Effector memory CD4-positive, alpha-beta T cell (primary cell): ENCODE data around the gene KRIT1.
A peak's percentile ranks its signal among the peaks of the same experiment; 100 is the strongest.

ENCODE experiments used
- DNase-seq, 3 donors: peaks; one replicate each; pipeline ENCODE4 v3.0.0-alpha.2; 2020
- H3K27ac ChIP-seq: 2 replicates; pipeline ENCODE4 v1.7.0; 2013; ENCODE audit warnings: mild to moderate bottlenecking, low read length, moderate library complexity; ENCODE audit not compliant: insufficient read depth, poor library complexity, severe bottlenecking
- H3K27me3 ChIP-seq: replicated peaks from 2 replicates; pipeline ENCODE4 v1.7.0; 2013; ENCODE audit warnings: mild to moderate bottlenecking, low read length; ENCODE audit not compliant: insufficient read depth, control insufficient read depth, poor library complexity, severe bottlenecking
- H3K36me3 ChIP-seq: 2 replicates; pipeline ENCODE4 v1.7.0; 2013; ENCODE audit warnings: mild to moderate bottlenecking, low read length, moderate library complexity; ENCODE audit not compliant: control insufficient read depth, insufficient read depth
- H3K4me1 ChIP-seq: 2 replicates; pipeline ENCODE4 v1.7.0; 2013; ENCODE audit warnings: low read length, mild to moderate bottlenecking; ENCODE audit not compliant: control insufficient read depth, insufficient read depth, poor library complexity, severe bottlenecking
- H3K4me3 ChIP-seq: 2 replicates; pipeline ENCODE4 v1.7.0; 2013; ENCODE audit warnings: low read length, low read depth, mild to moderate bottlenecking; ENCODE audit not compliant: insufficient read depth, poor library complexity, severe bottlenecking
- H3K9me3 ChIP-seq: 2 replicates; pipeline ENCODE4 v1.7.0; 2013; ENCODE audit warnings: mild to moderate bottlenecking, low read length, moderate library complexity; ENCODE audit not compliant: control insufficient read depth
- total RNA-seq, 3 donors: gene quantifications; one replicate each; lab custom pipeline; 2026; lab: John Stamatoyannopoulos, UW

Gene KRIT1
- total RNA-seq: 18.8 to 26.7 (median 23.9) reads per million in 3 donors

- H3K4me1 ChIP-seq: peaks cover 10% of the 10 kb centered on the region
- peaks cover 8% of the 10 kb centered on the region for H3K36me3 ChIP-seq
- H3K4me3 ChIP-seq: peak within 1 kb of the TSS; percentile 80
- H3K27ac ChIP-seq: peak within 1 kb of the TSS; percentile 92
- no peaks in the 10 kb centered on the region for H3K9me3 ChIP-seq
- no peaks in the 10 kb centered on the region for H3K27me3 ChIP-seq
- peak; percentile 76 to 83 (median 80) for DNase-seq
Measured at GRCh38 chr7:92245487-92246359, at the start of gene KRIT1, which contains the start of gene ANKIB1. KRIT1 (minus strand) TSS chr7:92245914; CDS start chr7:92242135, 3,779 bp downstream. ANKIB1 (plus strand) TSS chr7:92245974; CDS start chr7:92294979, 49,005 bp downstream.

GRCh38 chr7:92295391-92295790, 49.7 kb upstream of the KRIT1 start:
- no peaks in the 10 kb centered on the region for H3K9me3 ChIP-seq
- no peaks in the 10 kb centered on the region for H3K4me1 ChIP-seq
- H3K27ac ChIP-seq: no peak overlapping the region
- H3K36me3 ChIP-seq: peaks cover 9% of the 10 kb centered on the region
- H3K27me3 ChIP-seq: no peaks in the 10 kb centered on the region
- no peak for DNase-seq
- no peak overlapping the region for H3K4me3 ChIP-seq

- Histone ChIP-seq H3K4me3 (no peak overlapping the region), H3K9me3 (no peaks in the 10 kb centered on the region), H3K27me3 (no peaks in the 10 kb centered on the region), H3K36me3 (peaks cover 9% of the 10 kb centered on the region), H3K27ac (no peak overlapping the region), H3K4me1 (no peaks in the 10 kb centered on the region)
- DNase-seq: no peak
Measured at GRCh38 chr7:92293896-92294590, 48.3 kb upstream of the KRIT1 start.

DNA sequence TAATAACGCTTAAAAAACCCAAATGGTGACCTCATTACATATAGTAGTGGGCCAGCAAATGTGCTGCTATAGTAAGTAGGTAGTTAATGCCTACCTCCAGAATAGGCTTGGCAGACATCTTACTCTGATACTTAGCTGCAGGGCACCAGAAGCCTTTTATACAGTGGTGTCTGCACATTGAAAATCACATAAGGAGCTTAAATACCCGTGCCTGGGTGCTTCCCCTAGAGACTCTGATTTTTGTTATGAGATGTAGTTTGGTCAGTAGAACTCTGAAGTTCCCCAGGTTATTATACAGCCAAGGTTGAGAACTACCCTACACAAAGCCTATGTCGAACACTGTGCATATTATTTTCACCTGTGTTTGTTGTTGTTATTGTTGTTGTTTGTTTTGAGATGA, 47.3 kb upstream of the KRIT1 start:
- DNase-seq: no peak
- Histone ChIP-seq H3K27ac (no peak overlapping the region), H3K4me3 (no peak overlapping the region), H3K4me1 (no peaks in the 10 kb centered on the region), H3K27me3 (no peaks in the 10 kb centered on the region), H3K36me3 (peaks cover 9% of the 10 kb centered on the region), H3K9me3 (no peaks in the 10 kb centered on the region)

DNA sequence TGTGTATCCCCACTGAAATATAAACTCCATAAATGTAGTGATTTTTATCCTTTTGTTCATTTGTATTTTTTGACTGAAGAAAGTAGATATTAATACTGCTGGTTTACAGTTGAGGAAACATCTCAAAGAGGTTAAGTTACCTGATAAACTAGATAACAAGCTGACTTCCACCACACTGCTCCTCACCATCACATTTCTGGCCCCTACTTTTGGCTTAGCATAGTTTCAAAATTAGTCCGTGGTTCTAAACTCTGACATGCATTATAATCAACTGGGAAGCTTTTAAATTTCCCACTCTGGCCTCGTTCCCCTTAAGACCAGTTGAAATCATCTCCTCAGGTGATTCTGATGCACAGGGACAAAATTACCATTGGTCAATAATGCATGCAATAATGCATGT, 43.6 kb upstream of the KRIT1 start:
- no peaks in the 10 kb centered on the region for H3K36me3 ChIP-seq
- no peak overlapping the region for H3K4me3 ChIP-seq
- no peaks in the 10 kb centered on the region for H3K4me1 ChIP-seq
- DNase-seq: no peak
- no peaks in the 10 kb centered on the region for H3K9me3 ChIP-seq
- no peaks in the 10 kb centered on the region for H3K27me3 ChIP-seq
- no peak overlapping the region for H3K27ac ChIP-seq

DNA sequence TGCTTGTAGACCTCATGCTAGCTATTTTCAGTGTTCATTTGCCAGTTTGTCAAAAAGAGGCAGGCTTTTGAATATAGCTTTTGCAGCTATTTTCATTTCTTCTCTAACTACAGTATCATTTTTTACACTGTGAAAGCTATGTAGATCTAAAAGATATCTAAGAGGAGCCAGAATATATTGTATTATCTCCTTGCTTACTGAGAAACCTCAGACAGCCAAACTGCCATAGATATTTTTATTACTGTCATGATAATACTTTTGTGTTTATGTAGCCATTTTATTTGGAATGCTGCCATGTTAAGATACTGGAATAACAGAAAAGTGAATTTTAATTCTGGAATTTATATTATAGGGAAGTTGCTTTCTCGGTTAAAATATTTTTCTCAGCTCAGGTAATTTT, 37.2 kb upstream of the KRIT1 start:
- Histone ChIP-seq H3K9me3 (no peaks in the 10 kb centered on the region), H3K4me3 (no peak overlapping the region), H3K4me1 (no peaks in the 10 kb centered on the region), H3K36me3 (no peaks in the 10 kb centered on the region), H3K27me3 (no peaks in the 10 kb centered on the region), H3K27ac (no peak overlapping the region)
- DNase-seq: no peak

GRCh38 chr7:92282221-92282814, 36.6 kb upstream of the KRIT1 start:
- H3K4me1 ChIP-seq: no peaks in the 10 kb centered on the region
- no peak overlapping the region for H3K4me3 ChIP-seq

DNA sequence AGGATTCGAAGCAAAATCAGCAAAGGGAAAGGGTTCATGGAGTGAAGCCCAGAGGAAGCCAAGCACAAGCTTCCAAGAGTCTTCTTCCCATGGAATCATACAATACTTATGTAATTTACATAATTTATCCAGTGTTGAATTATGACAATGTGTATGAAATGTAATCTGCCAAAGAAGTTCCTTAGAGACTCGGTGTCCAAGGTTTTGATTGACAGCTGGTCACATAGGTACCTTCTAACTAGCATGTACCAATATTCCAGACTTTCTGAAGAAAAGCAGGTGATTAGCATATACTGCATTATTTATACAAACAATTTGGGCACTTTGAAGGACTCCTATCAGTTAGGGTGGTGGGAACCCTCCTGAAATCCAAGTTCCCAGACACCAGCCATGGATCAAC, 35.3 kb upstream of the KRIT1 start:
- no peak for DNase-seq
- Histone ChIP-seq H3K36me3 (no peaks in the 10 kb centered on the region), H3K4me3 (no peak overlapping the region), H3K27me3 (no peaks in the 10 kb centered on the region), H3K4me1 (no peaks in the 10 kb centered on the region), H3K9me3 (no peaks in the 10 kb centered on the region), H3K27ac (no peak overlapping the region)

More at GRCh38 chr7:92282221-92282814, 36.6 kb upstream of the KRIT1 start:
- H3K36me3 ChIP-seq: no peaks in the 10 kb centered on the region
- H3K27ac ChIP-seq: no peak overlapping the region
- no peaks in the 10 kb centered on the region for H3K9me3 ChIP-seq
- no peaks in the 10 kb centered on the region for H3K27me3 ChIP-seq
- DNase-seq: no peak

- no peak overlapping the region for H3K4me3 ChIP-seq
- H3K27me3 ChIP-seq: no peaks in the 10 kb centered on the region
Measured at GRCh38 chr7:92279396-92280031, 33.8 kb upstream of the KRIT1 start.

More at GRCh38 chr7:92279396-92280031, 33.8 kb upstream of the KRIT1 start:
- no peaks in the 10 kb centered on the region for H3K4me1 ChIP-seq
- H3K36me3 ChIP-seq: no peaks in the 10 kb centered on the region
- no peak for DNase-seq
- H3K9me3 ChIP-seq: no peaks in the 10 kb centered on the region
- no peak overlapping the region for H3K27ac ChIP-seq
